H1 (cell line): ENCODE measurements around the gene DRD2. TPM values are rescaled to one million over a fixed set of nuclear protein-coding genes. Genes with fewer than 3 reads are reported as not detected.

Source experiments
- CTCF ChIA-PET: fragments of 300-600 bp; sonication (Branson Sonifier 250); formaldehyde crosslinking; loops from one replicate; lab custom pipeline; 2021; ENCODE audit not compliant: partially characterized antibody; lab: Charles Lee
- POLR2A ChIA-PET: fragments of 300-600 bp; sonication (Branson Sonifier 250); formaldehyde crosslinking; loops from one replicate; lab custom pipeline; 2021; ENCODE audit warnings: inconsistent platforms; ENCODE audit not compliant: partially characterized antibody; lab: Charles Lee
- DNase-seq, 2 experiments: peaks; one replicate each; pipeline versions ENCODE4 v3.0.0 to v3.0.0-alpha.2; 2010 to 2022; ENCODE audit warnings: low spot score in 2 of 2, low read depth in 1 of 2, mixed read lengths in 1 of 2
- FAIRE-seq: peaks from 2 replicates; lab custom pipeline; 2011; peaks lifted over from hg19 to GRCh38; lab: Jason Lieb, UNC
- H2AFZ ChIP-seq: 2 replicates; pipeline ENCODE4 v1.8.1; 2012; ENCODE audit warnings: low read length, inconsistent platforms
- H2AK5ac ChIP-seq: 2 replicates; pipeline ENCODE4 v1.6.1; 2013; ENCODE audit warnings: low read depth, low read length
- H2BK120ac ChIP-seq: replicated peaks from 2 replicates; pipeline ENCODE3; 2013; ENCODE audit warnings: low read depth, low read length, inconsistent platforms
- H2BK12ac ChIP-seq: 2 replicates; pipeline ENCODE4 v1.6.1; 2013; ENCODE audit warnings: low read depth, low read length
- H2BK15ac ChIP-seq: 2 replicates; pipeline ENCODE4 v1.6.1; 2013; ENCODE audit warnings: low read length
- H2BK20ac ChIP-seq: 2 replicates; pipeline ENCODE4 v1.6.1; 2013; ENCODE audit warnings: low read length
- H2BK5ac ChIP-seq: 2 replicates; pipeline ENCODE4 v1.6.1; 2013; ENCODE audit warnings: low read depth, low read length
- H3K14ac ChIP-seq: 2 replicates; pipeline ENCODE4 v1.6.1; 2013; ENCODE audit warnings: inconsistent platforms; ENCODE audit not compliant: insufficient read length
- H3K18ac ChIP-seq: 2 replicates; pipeline ENCODE4 v1.6.1; 2013; ENCODE audit warnings: low read length; ENCODE audit errors: extremely low read depth
- H3K23ac ChIP-seq: 2 replicates; pipeline ENCODE4 v1.6.1; 2013; ENCODE audit warnings: inconsistent platforms; ENCODE audit not compliant: insufficient read length
- H3K23me2 ChIP-seq: 2 replicates; pipeline ENCODE4 v1.6.1; 2013; ENCODE audit warnings: low read depth, low read length
- H3K27ac ChIP-seq: 2 replicates; pipeline ENCODE4 v1.6.1; 2011; ENCODE audit warnings: low read depth, low read length, inconsistent platforms
- H3K27me3 ChIP-seq, 4 experiments: replicated peaks in 1 of 4; 1 replicate in 1 of 4; 2 replicates in 3 of 4; pipeline versions ENCODE4 v1.6.1 to v1.8.1; 2011 to 2013; ENCODE audit warnings: low read length in 3 of 4, mild to moderate bottlenecking in 3 of 4, inconsistent platforms in 2 of 4, mixed read lengths in 2 of 4, moderate library complexity in 1 of 4; ENCODE audit not compliant: control insufficient read depth in 3 of 4, insufficient read depth in 3 of 4; ENCODE audit errors: extremely low read depth in 1 of 4
- H3K36me3 ChIP-seq, 4 experiments: 2 replicates each; pipeline versions ENCODE4 v1.6.1 to v1.8.1; 2011 to 2013; ENCODE audit warnings: mild to moderate bottlenecking in 4 of 4, low read length in 3 of 4, moderate library complexity in 2 of 4, control low read depth in 1 of 4, inconsistent platforms in 1 of 4; ENCODE audit not compliant: insufficient read depth in 4 of 4, control insufficient read depth in 2 of 4
- H3K4ac ChIP-seq: replicated peaks from 2 replicates; pipeline ENCODE3; 2013; ENCODE audit warnings: low read length, low read depth, mixed read lengths, inconsistent platforms; ENCODE audit not compliant: insufficient read length
- H3K4me1 ChIP-seq, 4 experiments: replicated peaks in 1 of 4; 1 replicate in 1 of 4; 2 replicates in 3 of 4; pipeline versions ENCODE4 v1.6.1 to v1.8.1; 2011 to 2013; ENCODE audit warnings: low read length in 3 of 4, inconsistent platforms in 2 of 4, mixed read lengths in 1 of 4; ENCODE audit not compliant: insufficient read depth in 4 of 4, control insufficient read depth in 3 of 4
- H3K4me2 ChIP-seq, 2 experiments: 2 replicates each; pipeline versions ENCODE4 v1.6.1 to v1.8.1; 2011 to 2013; ENCODE audit warnings: low read depth in 2 of 2, low read length in 2 of 2, control low read depth in 1 of 2, inconsistent platforms in 1 of 2, mild to moderate bottlenecking in 1 of 2; ENCODE audit not compliant: insufficient read depth in 1 of 2
- H3K4me3 ChIP-seq, 4 experiments: fragments of 200-600, 300-600 bp in 1 of 4; sonication (generic), shearing (Covaris generic), sonication (Bioruptor Twin) in 1 of 4; 2 replicates each; pipeline versions ENCODE4 v1.5.1 to v1.8.1; 2011 to 2016; ENCODE audit warnings: low read length in 4 of 4, low read depth in 3 of 4, control low read depth in 2 of 4, inconsistent platforms in 2 of 4, mild to moderate bottlenecking in 2 of 4, mixed read lengths in 1 of 4, moderate library complexity in 1 of 4; ENCODE audit not compliant: insufficient read depth in 2 of 4; ENCODE audit errors: extremely low read depth in 1 of 4
- H3K56ac ChIP-seq: replicated peaks from 2 replicates; pipeline ENCODE3; 2013; ENCODE audit warnings: low read depth, mild to moderate bottlenecking, mixed read lengths, low read length, inconsistent platforms; ENCODE audit not compliant: insufficient read length
- H3K79me1 ChIP-seq: 2 replicates; pipeline ENCODE4 v1.6.1; 2013; ENCODE audit warnings: low read depth, low read length, control low read depth
- H3K79me2 ChIP-seq, 2 experiments: 2 replicates each; pipeline versions ENCODE4 v1.6.1 to v1.8.1; 2012 to 2013; ENCODE audit warnings: low read length in 2 of 2, mild to moderate bottlenecking in 2 of 2, inconsistent platforms in 1 of 2; ENCODE audit not compliant: insufficient read depth in 2 of 2, control insufficient read depth in 1 of 2
- H3K9ac ChIP-seq, 4 experiments: replicated peaks in 1 of 4; 1 replicate in 1 of 4; 2 replicates in 3 of 4; pipeline versions ENCODE4 v1.6.1 to v1.8.1; 2011 to 2013; ENCODE audit warnings: low read depth in 3 of 4, low read length in 3 of 4, control low read depth in 2 of 4, mild to moderate bottlenecking in 2 of 4, moderate library complexity in 2 of 4, inconsistent platforms in 1 of 4; ENCODE audit errors: extremely low read depth in 1 of 4
- H3K9me3 ChIP-seq, 2 experiments: 2 replicates each; pipeline versions ENCODE4 v1.6.1 to v1.8.1; 2012 to 2013; ENCODE audit warnings: mild to moderate bottlenecking in 2 of 2, moderate library complexity in 2 of 2, control low read depth in 1 of 2, inconsistent platforms in 1 of 2, low read depth in 1 of 2, low read length in 1 of 2, mixed read lengths in 1 of 2; ENCODE audit not compliant: insufficient read depth in 2 of 2
- H4K20me1 ChIP-seq, 2 experiments: replicated peaks in 1 of 2; 2 replicates each; pipeline versions ENCODE3 to v1.8.1; 2011 to 2013; ENCODE audit warnings: inconsistent platforms in 2 of 2, low read length in 2 of 2, mild to moderate bottlenecking in 1 of 2; ENCODE audit not compliant: insufficient read depth in 2 of 2, control insufficient read depth in 1 of 2
- H4K5ac ChIP-seq: 2 replicates; pipeline ENCODE4 v1.6.1; 2013; ENCODE audit warnings: low read length, low read depth, mixed read lengths, inconsistent platforms; ENCODE audit not compliant: insufficient read length
- H4K8ac ChIP-seq: 2 replicates; pipeline ENCODE4 v1.8.0; 2013; ENCODE audit warnings: mild to moderate bottlenecking, moderate library complexity, low read length, inconsistent platforms; ENCODE audit not compliant: insufficient read depth; ENCODE audit errors: extremely low read depth
- H4K91ac ChIP-seq: replicated peaks from 2 replicates; pipeline ENCODE3; 2013; ENCODE audit warnings: low read length, mixed read lengths, inconsistent platforms; ENCODE audit not compliant: insufficient read length
- CHD1 ChIP-seq: IDR thresholded peaks from 2 replicates; pipeline ENCODE4 v1.6.1; 2012; ENCODE audit warnings: low read depth, low read length, improper control_type of control experiment
- HDAC2 ChIP-seq, 2 experiments: fragments of 300-600 bp in 1 of 2; sonication (generic) in 1 of 2; IDR thresholded peaks; 2 replicates each; pipeline ENCODE4 v1.6.1; 2011 to 2012; ENCODE audit warnings: low read depth in 2 of 2, low read length in 2 of 2, mild to moderate bottlenecking in 2 of 2, moderate library complexity in 2 of 2, borderline replicate concordance in 1 of 2, inconsistent platforms in 1 of 2
- WGBS, 2 experiments: shearing (Covaris generic) in 1 of 2; methylation state at CpG; one replicate each; pipeline versions ENCODE4 v1.1.6 to v1.1.7; 2013 to 2015; ENCODE audit warnings: low lambda C conversion rate in 2 of 2, mixed read lengths in 2 of 2, inconsistent platforms in 1 of 2, low coverage in 1 of 2, missing lambda C conversion rate in 1 of 2; ENCODE audit not compliant: insufficient replicate concordance in 2 of 2, insufficient coverage in 1 of 2, insufficient read length in 1 of 2; ENCODE audit errors: extremely low coverage in 1 of 2, missing lambda C conversion rate in 1 of 2; 5-methylcytosine and 5-hydroxymethylcytosine counted together
- polyA plus RNA-seq, 7 experiments: library from polyadenylated mRNA; depleted of rRNA in 3 of 7; stranded (reverse) in 5 of 7; unstranded in 2 of 7; fragments of >200 nt in 5 of 7; fragments of 200-250 nt in 2 of 7; gene quantifications; 1 replicate in 5 of 7; 2 replicates in 1 of 7; 4 replicates in 1 of 7; pipeline versions ENCODE4 v1.2.1 to v1.2.3, GENCODE V29; 2011 to 2013; ENCODE audit warnings: missing spikeins in 2 of 7, mixed read lengths in 2 of 7
- total RNA-seq: library from RNA; stranded (reverse); fragmentation: NEBNext Ultra II Directional; extraction: Animal tissue kit (Norgen Biotek cat#: 25700); gene quantifications from 2 replicates; pipeline ENCODE4 v1.2.1, GENCODE V29; 2021

The DRD2 gene
- total and polyA plus RNA-seq, 2 of the 8 experiments (the other 6 are each of a cell fraction or from before 2014, with no cell fraction given), result 0.26 to 0.41 TPM

- H3K36me3 ChIP-seq, result no peaks in the 10 kb centered on the region
- 74% methylated on average over 2 of the region's 2 CpGs; no CpG with 5 or more reads in 1 of the 2 experiments for WGBS, 2 experiments
- TF ChIP-seq HDAC2 (IDR thresholded peaks at IDR 0.05; ENCODE audit: borderline replicate concordance in 1 of 2, low read depth in 2 of 2, low read length in 2 of 2) (no peak), CHD1 (no peak)
- TF ChIP-seq, all 59 proteins: peak for 0
- no peak overlapping the region for H3K14ac ChIP-seq
- no peak overlapping the region for H3K23ac ChIP-seq
- FAIRE-seq (no peak), DNase-seq (no peak)
- H3K79me2 ChIP-seq, result no peaks in the 10 kb centered on the region
- no peaks in the 10 kb centered on the region for H4K20me1 ChIP-seq
- H3K56ac ChIP-seq, result no peak overlapping the region
- no peak overlapping the region for H3K4me3 ChIP-seq
- H3K27me3 ChIP-seq, result no peaks in the 10 kb centered on the region
- H2BK12ac ChIP-seq, result no peak overlapping the region
- ChIA-PET CTCF (interaction anchor here (1.0 to 3.2 kb wide), 5 partner anchors 10 to 311 kb away, joined by 3 to 13 read pairs (median 4); no protein-coding TSS in a partner anchor), POLR2A (interaction anchor here (1.1 kb wide), 1 partner anchor 21 kb away, joined by 3 read pairs; no protein-coding TSS in a partner anchor)
- H3K9me3 ChIP-seq, result no peaks in the 10 kb centered on the region
- H2BK5ac ChIP-seq, result no peak overlapping the region
- H4K91ac ChIP-seq, result no peak overlapping the region
- H3K27ac ChIP-seq, result no peak overlapping the region
- no peak overlapping the region for H3K9ac ChIP-seq
- no peak overlapping the region for H3K4ac ChIP-seq
- no peak overlapping the region for H2BK120ac ChIP-seq
- H3K18ac ChIP-seq, result no peak overlapping the region
- H3K4me2 ChIP-seq, result no peak overlapping the region
- no peak overlapping the region for H2BK15ac ChIP-seq
- H3K79me1 ChIP-seq, result no peaks in the 10 kb centered on the region
- H2AK5ac ChIP-seq, result no peak overlapping the region
- H2AFZ ChIP-seq, result no peak overlapping the region
- H4K8ac ChIP-seq, result no peak overlapping the region
- H3K4me1 ChIP-seq, result no peaks in the 10 kb centered on the region
- H2BK20ac ChIP-seq, result no peak overlapping the region
- H3K23me2 ChIP-seq, result no peaks in the 10 kb centered on the region
- no peak overlapping the region for H4K5ac ChIP-seq
Observed at GRCh38 chr11:113420808-113421207, 54.4 kb downstream of the DRD2 start.
